ENCODE data around the gene ABHD2. TPM values are rescaled to one million over a fixed set of nuclear protein-coding genes. Genes with fewer than 3 reads are reported as not detected.

Gene ABHD2
- total RNA-seq, 1 experiment from 2014 or later: 25.7 TPM

- DNase-seq (ENCODE audit: low spot score): no peak
Observed at GRCh38 chr15:89192136-89192535, 103.9 kb downstream of the ABHD2 start.

GRCh38 chr15:89192766-89193165 lies 104.5 kb downstream of the ABHD2 start:
- no peak for DNase-seq (ENCODE audit: low spot score)

GRCh38 chr15:89194608-89195007 lies 106.4 kb downstream of the ABHD2 start:
- DNase-seq (ENCODE audit: low spot score): no peak

DNA sequence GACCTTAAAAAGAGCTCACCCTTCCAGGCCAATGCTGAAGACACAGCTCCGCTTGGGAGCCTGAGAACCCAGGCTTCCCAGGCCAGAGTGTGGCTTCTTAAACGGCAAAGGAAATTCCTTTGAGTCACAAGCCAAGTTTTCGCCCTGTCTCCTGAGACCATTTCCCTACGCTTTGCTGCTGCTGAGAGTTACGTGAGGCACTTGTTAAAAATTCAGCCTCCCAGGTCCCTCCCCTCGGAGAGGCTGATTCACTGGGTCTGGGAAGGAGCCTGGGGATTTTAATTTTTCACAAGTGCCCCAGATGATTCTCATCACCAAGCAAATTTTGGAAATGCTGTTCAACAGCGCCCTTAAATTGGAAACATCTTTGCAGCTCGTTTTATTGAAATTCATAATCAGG lies 107.6 kb downstream of the ABHD2 start:
- no peak for DNase-seq (ENCODE audit: low spot score)

DNA sequence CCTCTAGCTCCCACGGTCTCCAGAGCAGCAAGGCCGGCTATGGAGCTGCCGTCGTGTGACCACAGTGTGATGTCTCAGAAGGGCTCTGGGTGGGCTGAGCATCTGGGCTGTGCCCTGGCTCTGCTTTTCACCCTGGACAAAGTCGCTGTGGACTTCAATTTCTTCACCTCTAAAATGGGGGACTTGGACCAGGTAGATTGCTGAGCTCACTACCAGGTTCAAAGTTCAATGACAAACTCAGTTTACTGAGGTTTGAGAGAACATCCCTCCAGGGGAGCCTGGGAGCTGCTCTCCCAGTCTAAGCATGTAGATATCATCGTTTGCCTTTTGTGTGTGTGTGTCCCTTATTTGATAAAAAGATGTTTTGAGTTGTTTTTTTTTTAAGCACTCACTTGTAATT lies 108.0 kb downstream of the ABHD2 start:
- DNase-seq (ENCODE audit: low spot score): no peak

DNA sequence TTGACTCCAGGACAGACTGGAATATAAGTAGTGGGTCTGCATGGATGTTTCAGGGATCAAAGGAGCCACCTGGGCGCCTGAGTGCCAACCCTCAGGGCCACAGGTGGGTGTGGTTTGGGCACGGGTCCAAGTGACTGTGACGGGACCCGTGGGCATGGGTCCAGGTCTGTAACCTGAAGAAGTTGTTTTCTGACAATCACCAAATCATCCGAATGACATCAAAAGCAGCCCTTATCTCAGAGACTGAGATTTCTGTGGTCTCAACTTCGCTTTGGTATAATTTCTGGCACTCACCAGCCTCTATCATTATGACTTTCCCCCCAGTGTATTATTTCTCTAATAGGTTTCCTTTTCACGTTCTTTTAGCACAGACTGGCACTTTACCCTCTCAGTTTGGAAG lies 108.7 kb downstream of the ABHD2 start:
- no peak for DNase-seq (ENCODE audit: low spot score)

- DNase-seq (ENCODE audit: low spot score): no peak
Observed at GRCh38 chr15:89197503-89197971, 109.3 kb downstream of the ABHD2 start.

- DNase-seq (ENCODE audit: low spot score): no peak
Observed at GRCh38 chr15:89198196-89198595, 109.9 kb downstream of the ABHD2 start.

GRCh38 chr15:89198934-89199333 lies 110.7 kb downstream of the ABHD2 start:
- DNase-seq (ENCODE audit: low spot score): no peak

GRCh38 chr15:89199746-89200145 lies 111.5 kb downstream of the ABHD2 start:
- DNase-seq (ENCODE audit: low spot score): no peak

DNA sequence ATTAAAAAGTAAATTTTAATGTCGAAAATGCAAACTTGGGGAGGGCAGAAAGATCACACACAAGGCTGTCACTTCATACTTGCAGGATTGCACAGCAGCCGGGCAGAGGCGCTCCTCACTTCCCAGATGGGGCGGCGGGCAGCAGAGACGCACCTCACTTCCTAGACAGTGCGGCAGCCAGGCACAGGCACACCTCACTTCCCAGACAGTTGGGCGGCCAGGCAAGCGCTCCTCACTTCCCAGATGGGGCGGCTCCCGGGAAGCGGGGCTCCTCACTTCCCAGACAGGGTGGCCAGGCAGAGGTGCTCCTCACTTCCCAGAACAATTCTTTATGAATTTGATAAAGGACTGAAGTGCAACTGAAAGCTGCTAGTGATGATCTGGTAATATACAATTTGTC lies 111.9 kb downstream of the ABHD2 start:
- DNase-seq (ENCODE audit: low spot score): no peak

- DNase-seq (ENCODE audit: low spot score): no peak
Observed at GRCh38 chr15:89201465-89202005, 113.3 kb downstream of the ABHD2 start.

GRCh38 chr15:89203705-89204273 lies 115.5 kb downstream of the ABHD2 start:
- DNase-seq (ENCODE audit: low spot score): no peak

- no peak for DNase-seq (ENCODE audit: low spot score)
Observed at GRCh38 chr15:89205991-89206585, 117.8 kb downstream of the ABHD2 start.

- peak; percentile 49 for DNase-seq (ENCODE audit: low spot score)
Observed at GRCh38 chr15:89206908-89207331, 118.7 kb downstream of the ABHD2 start.

GRCh38 chr15:89208256-89208655 lies 120.0 kb downstream of the ABHD2 start:
- no peak for DNase-seq (ENCODE audit: low spot score)

DNA sequence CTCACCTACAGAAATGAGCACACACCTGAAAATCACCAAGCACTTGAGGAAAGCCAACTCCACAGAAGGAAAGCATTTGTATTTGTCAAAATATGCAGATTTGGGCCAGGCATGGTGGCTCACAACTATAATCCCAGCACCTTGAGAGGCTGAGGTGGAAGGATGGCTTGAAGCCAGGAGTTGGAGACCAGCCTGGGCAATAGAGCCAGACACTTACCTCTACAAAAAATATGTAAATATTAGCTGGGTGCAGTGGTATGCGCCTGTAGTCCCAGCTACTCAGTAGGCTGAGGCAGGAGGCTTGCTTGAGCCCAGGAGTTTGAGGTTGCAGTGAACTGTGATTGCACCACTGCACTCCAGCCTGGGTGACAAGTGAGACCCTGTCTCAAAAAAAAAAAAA lies 120.8 kb downstream of the ABHD2 start:
- DNase-seq (ENCODE audit: low spot score): no peak

DNA sequence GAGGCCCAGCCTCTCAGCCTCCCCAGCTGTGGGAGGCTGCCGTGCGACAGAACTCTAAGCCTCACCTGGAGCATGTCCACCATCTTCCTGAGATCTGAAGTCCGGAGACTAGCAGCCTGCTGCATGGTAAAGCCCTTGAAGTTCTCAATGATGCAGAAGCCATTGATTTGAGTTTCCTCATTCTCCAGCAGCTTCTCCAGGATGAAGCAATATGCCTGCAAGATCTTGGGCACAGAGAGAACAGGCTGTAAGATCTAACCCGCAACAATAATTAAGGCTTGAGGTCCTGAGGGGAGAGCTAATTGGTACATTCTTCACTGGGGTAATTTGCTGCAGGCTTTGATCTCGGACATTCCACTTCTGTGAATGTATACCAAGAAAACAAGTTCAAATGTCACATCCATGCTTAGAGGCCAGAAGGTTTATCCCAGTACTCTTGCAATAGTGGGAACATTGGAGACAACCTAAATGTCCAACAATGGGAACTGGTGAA lies 123.5 kb downstream of the ABHD2 start:
- no peak for DNase-seq (ENCODE audit: low spot score)

DNA sequence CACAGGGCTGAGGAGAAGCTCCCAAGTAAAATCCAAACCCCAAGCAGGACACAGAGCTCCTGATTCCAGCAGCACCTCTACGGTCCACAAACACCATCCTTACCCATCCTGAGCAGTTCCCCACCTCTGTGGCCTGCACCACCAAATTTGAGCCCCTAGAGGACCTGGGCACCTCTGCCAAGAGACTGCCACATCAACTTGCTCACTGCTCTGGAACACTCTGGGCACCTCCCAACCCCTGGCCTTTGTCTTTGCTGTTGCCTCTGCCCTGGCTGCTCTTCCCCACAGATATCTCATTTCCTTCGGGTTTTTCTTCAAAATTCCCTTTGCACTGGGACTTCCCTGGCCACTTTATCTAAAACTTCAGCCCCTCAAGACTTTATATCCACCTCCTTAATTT lies 127.4 kb downstream of the ABHD2 start:
- DNase-seq (ENCODE audit: low spot score): no peak

- DNase-seq (ENCODE audit: low spot score): no peak
Observed at GRCh38 chr15:89217031-89217430, 128.8 kb downstream of the ABHD2 start.

GRCh38 chr15:89217686-89218376 lies 129.6 kb downstream of the ABHD2 start:
- DNase-seq (ENCODE audit: low spot score): no peak

GRCh38 chr15:89218531-89218930 lies 130.3 kb downstream of the ABHD2 start:
- DNase-seq (ENCODE audit: low spot score): no peak

DNA sequence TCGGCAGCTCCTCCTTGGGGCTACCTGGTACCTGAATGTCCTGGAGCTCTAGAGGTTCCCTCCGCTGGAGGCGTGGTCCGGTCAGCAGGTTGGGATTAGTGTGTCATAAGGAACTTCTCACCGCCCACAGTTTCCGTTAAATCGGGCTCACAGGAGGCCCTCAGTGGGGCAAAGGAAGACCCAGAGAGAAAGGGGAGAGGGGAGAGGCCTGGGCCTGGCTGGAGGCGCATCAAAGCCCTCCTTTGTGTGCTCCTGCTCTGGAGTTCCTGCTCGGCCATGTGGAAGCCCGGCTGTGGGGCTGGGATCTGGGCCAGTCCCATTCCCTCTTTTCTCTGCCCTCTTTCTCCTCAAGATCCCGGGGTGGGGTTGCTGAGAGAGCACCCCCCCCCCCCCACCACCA lies 133.3 kb downstream of the ABHD2 start, which contains the start of gene RLBP1:
Gene RLBP1, minus strand, starts transcription at position 37 of the 400 bp plus-strand sequence. CDS start 2,604 bp downstream, outside the sequence.
- DNase-seq (ENCODE audit: low spot score): no peak
